K562 (cell line): ENCODE measurements around the gene GRAMD4. TPM values are rescaled to one million over a fixed set of nuclear protein-coding genes. Genes with fewer than 3 reads are reported as not detected.

Experiments used
- ATAC-seq: fragments of 200-7000 bp; cut with Tn5 transposase; 3 replicates; pipeline ENCODE4 v1.9.1; 2020; ENCODE audit warnings: moderate library complexity
- BruUV-seq: library from RNA; stranded (reverse); fragments of 400-500 nt; replicated peaks from 2 replicates; lab custom pipeline; 2021; lab: Mats Ljungman, UMichigan
- CTCF ChIA-PET: fragments of 300-600 bp; formaldehyde crosslinking; extraction: SDS; loops from one replicate; lab custom pipeline; 2021; ENCODE audit warnings: low intra/inter-chr PET ratio; lab: Yijun Ruan, JAX
- POLR2A ChIA-PET: fragments of 300-600, 350-650 bp; sonication (Branson Sonifier 250); formaldehyde crosslinking; extraction: SDS; loops from one replicate; lab custom pipeline; 2021; ENCODE audit warnings: antibody characterized with exemption, inconsistent platforms; lab: Yijun Ruan, JAX
- DNase-seq, 4 experiments: peaks; one replicate each; pipeline versions ENCODE4 v3.0.0 to v3.0.0-alpha.2; 2011 to 2018; ENCODE audit warnings: low spot score in 3 of 4, mixed read lengths in 3 of 4; ENCODE audit errors: extremely low read depth in 1 of 4
- FAIRE-seq: peaks from 2 replicates; lab custom pipeline; 2011; peaks lifted over from hg19 to GRCh38; lab: Jason Lieb, UNC
- H2AFZ ChIP-seq: 2 replicates; pipeline ENCODE4 v1.6.0; 2011; ENCODE audit warnings: low read depth, low read length, control low read depth, inconsistent platforms
- H3K27ac ChIP-seq: fragments of 200-600 bp; 3 replicates; pipeline ENCODE4 v1.8.0; 2011; ENCODE audit warnings: low read depth, mild to moderate bottlenecking, control low read depth, inconsistent platforms, low read length, moderate library complexity, mixed read lengths; ENCODE audit errors: extremely low read depth
- H3K27me3 ChIP-seq, 2 experiments: fragments of 300-600 bp in 1 of 2; 2 replicates in 1 of 2; 3 replicates in 1 of 2; pipeline versions ENCODE4 v1.6.0 to v1.8.0; 2011; ENCODE audit warnings: inconsistent platforms in 2 of 2, low read length in 2 of 2, mild to moderate bottlenecking in 1 of 2, mixed read lengths in 1 of 2, moderate library complexity in 1 of 2; ENCODE audit not compliant: control insufficient read depth in 2 of 2, insufficient read depth in 2 of 2
- H3K36me3 ChIP-seq: fragments of 300-600 bp; 3 replicates; pipeline ENCODE4 v1.8.0; 2011; ENCODE audit warnings: mild to moderate bottlenecking, low read length, inconsistent platforms; ENCODE audit not compliant: control insufficient read depth, insufficient read depth
- H3K4me1 ChIP-seq, 2 experiments: fragments of 200-600 bp in 1 of 2; replicated peaks in 1 of 2; 2 replicates in 1 of 2; 3 replicates in 1 of 2; pipeline versions ENCODE4 v1.5.1 to v1.8.0; 2011; ENCODE audit warnings: inconsistent platforms in 2 of 2, low read length in 2 of 2, mild to moderate bottlenecking in 1 of 2, mixed read lengths in 1 of 2, moderate library complexity in 1 of 2; ENCODE audit not compliant: control insufficient read depth in 2 of 2, insufficient read depth in 2 of 2
- H3K4me2 ChIP-seq: 2 replicates; pipeline ENCODE4 v1.6.1; 2011; ENCODE audit warnings: low read length, control low read depth, inconsistent platforms, mixed read lengths; ENCODE audit not compliant: insufficient read depth
- H3K4me3 ChIP-seq: fragments of 200-600 bp; sonication (generic), shearing (Covaris generic); 2 replicates; pipeline ENCODE4 v1.5.1; 2016; ENCODE audit warnings: control low read depth, inconsistent platforms
- H3K79me2 ChIP-seq: fragments of 200-600 bp; 3 replicates; pipeline ENCODE4 v1.8.0; 2011; ENCODE audit warnings: low read length, inconsistent platforms; ENCODE audit not compliant: control insufficient read depth, insufficient read depth
- H3K9ac ChIP-seq, 2 experiments: 2 replicates each; pipeline versions ENCODE4 v1.6.0 to v1.6.1; 2011; ENCODE audit warnings: low read depth in 2 of 2, low read length in 2 of 2, control low read depth in 1 of 2, inconsistent platforms in 1 of 2, mild to moderate bottlenecking in 1 of 2, mixed read lengths in 1 of 2; ENCODE audit not compliant: insufficient read depth in 1 of 2
- H3K9me1 ChIP-seq: one replicate; pipeline ENCODE4 v1.6.0; 2011; ENCODE audit warnings: inconsistent platforms, mild to moderate bottlenecking, low read length, moderate library complexity; ENCODE audit not compliant: control insufficient read depth, insufficient read depth
- H3K9me3 ChIP-seq: replicated peaks from 2 replicates; pipeline ENCODE4 v1.5.1; 2011; ENCODE audit warnings: low read depth, low read length, inconsistent platforms; ENCODE audit not compliant: control insufficient read depth, insufficient read depth
- H4K20me1 ChIP-seq: replicated peaks from 2 replicates; pipeline ENCODE4 v1.6.1; 2011; ENCODE audit warnings: low read length, inconsistent platforms, mixed read lengths; ENCODE audit not compliant: control insufficient read depth, insufficient read depth
- CBX1 ChIP-seq: sonication (generic); IDR thresholded peaks from 2 replicates; pipeline ENCODE4 v1.6.1; 2016; ENCODE audit warnings: antibody characterized with exemption, low read depth, mild to moderate bottlenecking
- CUX1 ChIP-seq: fragments of 200-800 bp; sonication (Bioruptor generic); IDR thresholded peaks from 2 replicates; pipeline ENCODE4 v1.6.1; 2016; ENCODE audit warnings: missing genetic modification characterization, missing compliant biosample characterization
- ELF2 ChIP-seq: fragments of 250-450 bp; sonication (Bioruptor Pico); IDR thresholded peaks from 2 replicates; pipeline ENCODE4 v1.5.0; 2021; ENCODE audit warnings: mild to moderate bottlenecking
- MLLT1 ChIP-seq, 2 experiments: fragments of 450-650 bp; IDR thresholded peaks; 2 replicates each; pipeline ENCODE4 v1.6.1; 2016
- NFATC3 ChIP-seq: fragments of 450-650 bp; IDR thresholded peaks from 2 replicates; pipeline ENCODE4 v1.6.1; 2017; ENCODE audit warnings: mild to moderate bottlenecking
- NFE2 ChIP-seq: IDR thresholded peaks from 2 replicates; pipeline ENCODE4 v1.6.1; 2014; ENCODE audit warnings: antibody characterized with exemption, low read depth
- NFXL1 ChIP-seq: fragments of 450-650 bp; formaldehyde crosslinking; IDR thresholded peaks from 2 replicates; pipeline ENCODE4 v1.4.0; 2021; ENCODE audit warnings: mild to moderate bottlenecking
- PHF20 ChIP-seq: fragments of 450-650 bp; IDR thresholded peaks from 2 replicates; pipeline ENCODE4 v1.6.1; 2018; ENCODE audit not compliant: partially characterized antibody
- SPI1 ChIP-seq: IDR thresholded peaks from 2 replicates; pipeline ENCODE4 v1.6.1; 2011; ENCODE audit warnings: low read depth, low read length, control low read depth, borderline replicate concordance
- SRSF9 ChIP-seq: fragments of 200-400 bp; formaldehyde crosslinking; IDR thresholded peaks from 2 replicates; pipeline ENCODE4 v1.6.1; 2017; ENCODE audit warnings: low read depth, low read length, borderline replicate concordance
- TEAD2 ChIP-seq: fragments of 450-650 bp; IDR thresholded peaks from 2 replicates; pipeline ENCODE4 v1.6.1; 2016; ENCODE audit warnings: missing genetic modification characterization, control low read depth, missing compliant biosample characterization
- ZNF77 ChIP-seq: fragments of 250-450 bp; sonication (Bioruptor Pico); IDR thresholded peaks from 2 replicates; pipeline ENCODE4 v1.5.0; 2020
- ZNF79 ChIP-seq: fragments of 250-450 bp; sonication (Bioruptor Pico); IDR thresholded peaks from 2 replicates; pipeline ENCODE4 v1.4.0; 2020; ENCODE audit warnings: low read depth, mild to moderate bottlenecking, moderate library complexity
- WGBS: fragments of 100-300 bp; shearing (Covaris generic); methylation state at CpG from one replicate; pipeline ENCODE4 v1.1.6; 2016; ENCODE audit warnings: low coverage, mixed read lengths; ENCODE audit not compliant: insufficient coverage; ENCODE audit errors: missing lambda C conversion rate; 5-methylcytosine and 5-hydroxymethylcytosine counted together
- in situ Hi-C: fragments of 300-500 bp; cut with MboI; formaldehyde crosslinking; loops from 4 replicates; pipeline ENCODE4 v1.15.0; 2018; ENCODE audit warnings: inconsistent platforms, mixed read lengths
- intact Hi-C: fragments of 100-400 bp; cut with micrococcal nuclease; formaldehyde crosslinking; loops from 2 replicates; pipeline ENCODE4 v1.14.2; 2022
- polyA plus RNA-seq, 8 experiments: library from polyadenylated mRNA; depleted of rRNA in 4 of 8; stranded (reverse) in 5 of 8; unstranded in 3 of 8; fragments of >200 nt; fragmentation: Nextera tagmentation in 2 of 8; fragmentation: Illumina TruSeq in 1 of 8; extraction: Ambion mirVana in 2 of 8; extraction: Trizol in 1 of 8; gene quantifications; 2 replicates each; pipeline versions ENCODE4 v1.2.1 to v1.2.3, GENCODE V29; 2011 to 2014; ENCODE audit warnings: inconsistent platforms in 1 of 8, missing spikeins in 1 of 8
- total RNA-seq, 7 experiments: library from RNA; depleted of rRNA in 6 of 7; stranded (reverse); fragments of >200 nt in 6 of 7; fragmentation: Illumina TruSeq in 2 of 7; extraction: Trizol in 2 of 7; gene quantifications; 2 replicates each; pipeline versions ENCODE4 v1.2.1 to v1.2.3, GENCODE V29; 2011 to 2021; ENCODE audit warnings: low replicate concordance in 1 of 7

The GRAMD4 gene
- total and polyA plus RNA-seq, 9 of the 15 experiments (the other 6 are each of a cell fraction or from before 2014, with no cell fraction given): 0.18 to 44.8 (median 18.6) TPM

- no peak for TF ChIP-seq SPI1
- TF ChIP-seq SRSF9: no peak
- no peak for TF ChIP-seq ZNF79 (CRISPR knock-in tag)
- no peak for TF ChIP-seq NFXL1 (CRISPR knock-in tag)
- no peak for TF ChIP-seq TEAD2 (tag)
- no peak for TF ChIP-seq MLLT1 (IDR thresholded peaks at IDR 0.05)
- TF ChIP-seq, all 486 proteins: peak for 0
Observed at GRCh38 chr22:46654426-46654825, 34.2 kb downstream of the GRAMD4 start (continued).

GRCh38 chr22:46654927-46655595, 34.9 kb downstream of the GRAMD4 start:
- Histone ChIP-seq H3K27me3 (no peaks in the 10 kb centered on the region), H3K4me3 (no peak overlapping the region), H3K36me3 (no peaks in the 10 kb centered on the region; the same call in 2 of the 3 replicates), H2AFZ (no peak overlapping the region), H3K4me2 (no peak overlapping the region), H3K27ac (no peak overlapping the region), H4K20me1 (no peaks in the 10 kb centered on the region), H3K4me1 (peaks cover 28 to 61% of the 10 kb centered on the region in 2 experiments), H3K79me2 (peaks cover 44% of the 10 kb centered on the region), H3K9me1 (no peaks in the 10 kb centered on the region), H3K9ac (no peak overlapping the region; a peak in 1 of 4 replicates), H3K9me3 (no peaks in the 10 kb centered on the region)
- DNase-seq (no peak), FAIRE-seq (no peak)
- 66% methylated on average over 5 of the region's 14 CpGs for WGBS
- CTCF ChIA-PET: no interaction called here
- POLR2A ChIA-PET: interaction anchor here (0.9 kb wide), 1 partner anchor 91 kb away, joined by 3 read pairs; no protein-coding TSS in a partner anchor
- in situ Hi-C loops: no loop called here
- no peak for TF ChIP-seq CUX1
- no peak for TF ChIP-seq SPI1
- no peak for TF ChIP-seq CBX1
- TF ChIP-seq PHF20: no peak
- TF ChIP-seq NFATC3: no peak
- no peak for TF ChIP-seq NFE2
- no peak for TF ChIP-seq ELF2 (CRISPR knock-in tag)
- no peak for TF ChIP-seq ZNF77
- TF ChIP-seq, all 486 proteins: peak for 0
- no peak for ATAC-seq
- intact Hi-C loops: no loop called here
- BruUV-seq: no TSS peak
